BE2C (cell line): Measurements from ENCODE around the gene OR8H1. TPM values are rescaled to one million over a fixed set of nuclear protein-coding genes. Genes with fewer than 3 reads are reported as not detected.

Experiments
- DNase-seq: peaks from one replicate; pipeline ENCODE4 v3.0.0-alpha.2; 2020
- H3K27me3 ChIP-seq: fragments of 250-450 bp; sonication (Bioruptor Pico); 2 replicates; pipeline ENCODE4 v1.5.1; 2020; ENCODE audit warnings: mild to moderate bottlenecking
- H3K36me3 ChIP-seq: fragments of 250-450 bp; sonication (Bioruptor Pico); 2 replicates; pipeline ENCODE4 v1.5.1; 2020; ENCODE audit warnings: mild to moderate bottlenecking
- H3K4me1 ChIP-seq: fragments of 250-450 bp; sonication (Bioruptor Pico); 2 replicates; pipeline ENCODE4 v1.5.1; 2020
- H3K4me3 ChIP-seq: 2 replicates; pipeline ENCODE4 v1.5.1; 2011; ENCODE audit warnings: low read depth, low read length
- H3K9me3 ChIP-seq: fragments of 250-450 bp; sonication (Bioruptor Pico); 2 replicates; pipeline ENCODE4 v1.5.1; 2020
- CTCF ChIP-seq: IDR thresholded peaks from 2 replicates; pipeline ENCODE4 v1.5.1; 2012; ENCODE audit warnings: mild to moderate bottlenecking, low read depth, low read length
- polyA plus RNA-seq: library from polyadenylated mRNA; unstranded; fragments of >200 nt; gene quantifications from one replicate; pipeline ENCODE4 v1.2.1, GENCODE V29; 2012; ENCODE audit warnings: low read depth, missing spikeins; ENCODE audit not compliant: insufficient read length, insufficient read depth

Gene OR8H1, protein sequence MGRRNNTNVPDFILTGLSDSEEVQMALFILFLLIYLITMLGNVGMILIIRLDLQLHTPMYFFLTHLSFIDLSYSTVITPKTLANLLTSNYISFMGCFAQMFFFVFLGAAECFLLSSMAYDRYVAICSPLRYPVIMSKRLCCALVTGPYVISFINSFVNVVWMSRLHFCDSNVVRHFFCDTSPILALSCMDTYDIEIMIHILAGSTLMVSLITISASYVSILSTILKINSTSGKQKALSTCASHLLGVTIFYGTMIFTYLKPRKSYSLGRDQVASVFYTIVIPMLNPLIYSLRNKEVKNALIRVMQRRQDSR
- not detected for polyA plus RNA-seq

DNA sequence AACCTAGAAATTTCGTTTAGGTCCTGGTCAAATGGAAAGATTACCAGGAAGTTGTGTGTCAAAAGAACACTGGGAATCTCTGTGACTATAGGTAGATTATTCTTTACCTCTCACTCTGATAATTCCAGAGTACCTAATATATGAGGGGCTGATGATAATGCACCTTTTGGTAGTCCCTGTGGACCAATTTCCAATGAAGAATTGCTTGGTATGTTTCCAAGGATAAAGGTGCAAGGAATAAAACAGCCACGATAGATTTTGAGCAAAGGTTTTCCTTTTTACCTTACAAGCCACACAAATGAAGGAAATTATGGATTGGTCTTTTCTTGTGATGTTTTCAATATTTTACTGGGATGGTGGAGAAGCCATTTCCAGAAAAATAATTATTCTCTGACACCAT, at the start of gene OR8H1:
OR8H1 (minus strand) TSS at position 101 of the 400 bp plus-strand sequence. CDS start 1,192 bp downstream, outside the sequence.
- no peaks in the 10 kb centered on the region for H3K36me3 ChIP-seq
- no peaks in the 10 kb centered on the region for H3K9me3 ChIP-seq
- TF ChIP-seq CTCF: no peak
- H3K4me1 ChIP-seq: no peaks in the 10 kb centered on the region
- no peak for DNase-seq
- no peak within 1 kb of the TSS for H3K4me3 ChIP-seq
- no peaks in the 10 kb centered on the region for H3K27me3 ChIP-seq

DNA sequence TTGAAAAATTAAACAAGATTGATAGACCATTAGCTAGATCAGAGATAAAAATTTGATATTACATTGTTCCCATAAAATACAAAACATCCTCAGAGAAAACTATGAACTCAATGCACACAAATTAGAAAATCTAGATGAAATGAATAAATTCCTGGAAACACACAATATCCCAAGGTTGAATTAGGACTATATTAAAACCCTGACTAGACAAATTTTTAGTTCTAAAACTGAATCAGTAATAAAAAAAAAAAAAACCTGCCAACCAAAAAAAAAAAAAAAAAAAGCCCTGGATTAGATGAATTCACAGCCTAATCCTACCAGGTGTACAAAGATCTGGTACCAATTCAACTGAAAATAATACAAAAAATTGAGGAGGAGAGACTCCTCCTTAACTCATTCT, 48.2 kb upstream of the OR8H1 start:
- H3K4me3 ChIP-seq: no peak overlapping the region

DNA sequence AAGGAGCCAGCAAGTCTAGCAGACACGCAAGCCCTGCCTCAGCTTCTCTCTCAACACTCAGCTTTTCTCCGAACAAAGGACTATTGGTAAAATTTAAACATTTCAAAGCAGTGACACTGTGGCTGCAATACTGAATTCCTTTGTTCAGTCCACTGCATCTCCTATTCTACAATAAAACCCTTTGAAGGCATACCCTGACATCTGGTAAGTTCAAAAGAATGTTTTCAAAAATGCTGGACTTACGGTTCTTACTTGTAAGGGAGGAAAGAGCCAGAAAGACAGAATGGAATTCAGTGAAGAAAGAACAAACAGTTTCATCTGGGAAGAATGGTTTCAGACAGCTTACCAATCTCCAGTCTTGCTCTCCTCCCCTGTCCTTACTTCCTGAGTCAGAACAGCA, 41.1 kb upstream of the OR8H1 start:
- TF ChIP-seq CTCF: no peak
- DNase-seq: no peak
- no peaks in the 10 kb centered on the region for H3K4me1 ChIP-seq
- no peaks in the 10 kb centered on the region for H3K27me3 ChIP-seq
- no peaks in the 10 kb centered on the region for H3K9me3 ChIP-seq
- H3K4me3 ChIP-seq: no peak overlapping the region
- no peaks in the 10 kb centered on the region for H3K36me3 ChIP-seq

More for the DNA sequence above, 48.2 kb upstream of the OR8H1 start:
- Histone ChIP-seq H3K9me3 (no peaks in the 10 kb centered on the region), H3K4me1 (no peaks in the 10 kb centered on the region), H3K27me3 (no peaks in the 10 kb centered on the region), H3K36me3 (no peaks in the 10 kb centered on the region)
- no peak for TF ChIP-seq CTCF
- no peak for DNase-seq

- no peaks in the 10 kb centered on the region for H3K27me3 ChIP-seq
- no peaks in the 10 kb centered on the region for H3K4me1 ChIP-seq
- no peaks in the 10 kb centered on the region for H3K36me3 ChIP-seq
- DNase-seq: no peak
- TF ChIP-seq CTCF: no peak
- H3K9me3 ChIP-seq: no peaks in the 10 kb centered on the region
- H3K4me3 ChIP-seq: no peak overlapping the region
Measured at GRCh38 chr11:56331861-56332491, 39.9 kb upstream of the OR8H1 start.

GRCh38 chr11:56314844-56315243, 22.8 kb upstream of the OR8H1 start, which contains the start of gene OR8K3:
Gene OR8K3 (plus strand): TSS chr11:56315144. CDS start chr11:56318307, 3,163 bp downstream.
- DNase-seq: no peak
- no peak for TF ChIP-seq CTCF

GRCh38 chr11:56307836-56308235, 15.8 kb upstream of the OR8H1 start:
- Histone ChIP-seq H3K4me3 (no peak overlapping the region), H3K4me1 (no peaks in the 10 kb centered on the region), H3K36me3 (no peaks in the 10 kb centered on the region), H3K9me3 (no peaks in the 10 kb centered on the region), H3K27me3 (no peaks in the 10 kb centered on the region)
- no peak for DNase-seq
- no peak for TF ChIP-seq CTCF

More at GRCh38 chr11:56314844-56315243, 22.8 kb upstream of the OR8H1 start, which contains the start of gene OR8K3:
- Histone ChIP-seq H3K4me3 (no peak within 1 kb of the TSS), H3K9me3 (no peaks in the 10 kb centered on the region), H3K4me1 (no peaks in the 10 kb centered on the region), H3K36me3 (no peaks in the 10 kb centered on the region), H3K27me3 (no peaks in the 10 kb centered on the region)
